Thyroid gland (tissue), 4 donors: ENCODE measurements around the gene MAGI2. TPM values are rescaled to one million over a fixed set of nuclear protein-coding genes. Genes with fewer than 3 reads are reported as not detected.

Source experiments
- DNase-seq, 2 donors: peaks; one replicate each; pipeline ENCODE4 v3.0.0-alpha.2; 2019
- H3K27ac ChIP-seq, 3 donors: fragments of 200-600 bp; sonication (generic); 1 replicate in 2 of 3; 2 replicates in 1 of 3; pipeline ENCODE4 v1.5.1; 2016 to 2019; ENCODE audit warnings: mild to moderate bottlenecking in 1 of 3, moderate library complexity in 1 of 3
- H3K27me3 ChIP-seq: fragments of 200-600 bp; sonication (generic); one replicate; pipeline ENCODE4 v1.5.1; 2019
- H3K36me3 ChIP-seq, 2 donors: fragments of 200-600 bp; sonication (generic); one replicate each; pipeline ENCODE4 v1.5.1; 2016 to 2019
- H3K4me1 ChIP-seq, 2 donors: fragments of 200-600 bp; sonication (generic); one replicate each; pipeline ENCODE4 v1.5.1; 2017 to 2019
- H3K4me3 ChIP-seq, 3 donors: fragments of 200-600 bp; sonication (generic); replicated peaks in 1 of 3; 1 replicate in 2 of 3; 2 replicates in 1 of 3; pipeline ENCODE4 v1.5.1; 2016; ENCODE audit warnings: mild to moderate bottlenecking in 1 of 3
- H3K9me3 ChIP-seq: fragments of 200-600 bp; sonication (generic); one replicate; pipeline ENCODE4 v1.5.1; 2017
- CTCF ChIP-seq, 6 experiments: fragments of 200-600 bp in 3 of 6; fragments of 450-650 bp in 3 of 6; sonication (generic) in 3 of 6; IDR thresholded peaks; one replicate each; pipeline ENCODE4 v1.5.1; 2016 to 2019; ENCODE audit warnings: antibody characterized with exemption in 6 of 6, mild to moderate bottlenecking in 2 of 6, inconsistent platforms in 1 of 6, moderate library complexity in 1 of 6
- POLR2A ChIP-seq, 2 donors: fragments of 450-650 bp; IDR thresholded peaks; one replicate each; pipeline ENCODE4 v1.6.1; 2017; ENCODE audit warnings: antibody characterized with exemption in 2 of 2, mild to moderate bottlenecking in 2 of 2, moderate library complexity in 1 of 2
- WGBS, 2 donors: methylation state at CpG; one replicate each; pipeline ENCODE4 v1.1.5; 2017; 5-methylcytosine and 5-hydroxymethylcytosine counted together
- intact Hi-C: fragments of 100-400 bp; cut with DNase I; formaldehyde crosslinking; loops from one replicate; pipeline ENCODE4 v1.15.1; 2023
- total RNA-seq, 4 donors: library from RNA; depleted of rRNA; stranded (reverse); fragments of >200 nt; gene quantifications; one replicate each; pipeline ENCODE4 v1.2.3, GENCODE V29; 2016

Gene MAGI2
- total RNA-seq, 4 donors from 2014 or later, result 20.7 to 31.1 (median 26.0) TPM

GRCh38 chr7:78197447-78197846 lies 1256.0 kb downstream of the MAGI2 start:
- WGBS, 2 donors, result 92 to 100% methylated on average over 1 of the region's 1 CpG
- Histone ChIP-seq H3K9me3 (no peaks in the 10 kb centered on the region), H3K27me3 (no peaks in the 10 kb centered on the region), H3K36me3 (no peaks in the 10 kb centered on the region), H3K4me1 (no peaks in the 10 kb centered on the region), H3K4me3 (no peak overlapping the region), H3K27ac (no peak overlapping the region)
- intact Hi-C loops, result no loop called here
- no peak for TF ChIP-seq POLR2A (IDR thresholded peaks at IDR 0.05)
- TF ChIP-seq CTCF (IDR thresholded peaks at IDR 0.05), result no peak
- no peak for DNase-seq

- intact Hi-C loops, result no loop called here
- no peaks in the 10 kb centered on the region for H3K36me3 ChIP-seq
- no peaks in the 10 kb centered on the region for H3K27me3 ChIP-seq
- H3K9me3 ChIP-seq, result no peaks in the 10 kb centered on the region
- H3K4me3 ChIP-seq, result no peak overlapping the region
- H3K27ac ChIP-seq, result no peak overlapping the region
- WGBS, 2 donors, result 89 to 93% methylated on average over 6 of the region's 6 CpGs
- H3K4me1 ChIP-seq, result no peaks in the 10 kb centered on the region
- no peak for TF ChIP-seq CTCF (IDR thresholded peaks at IDR 0.05)
- no peak for TF ChIP-seq POLR2A (IDR thresholded peaks at IDR 0.05)
- no peak for DNase-seq
These were observed 1258.2 kb downstream of the MAGI2 start for GRCh38 chr7:78195281-78195680.

- Histone ChIP-seq H3K4me1 (no peaks in the 10 kb centered on the region), H3K9me3 (no peaks in the 10 kb centered on the region), H3K27me3 (no peaks in the 10 kb centered on the region), H3K36me3 (no peaks in the 10 kb centered on the region), H3K4me3 (no peak overlapping the region), H3K27ac (no peak overlapping the region)
- DNase-seq, result no peak
- no peak for TF ChIP-seq CTCF (IDR thresholded peaks at IDR 0.05)
- TF ChIP-seq POLR2A (IDR thresholded peaks at IDR 0.05), result no peak
- intact Hi-C loops, result no loop called here
- WGBS, 2 donors, result 84% methylated on average over 6 of the region's 6 CpGs
These were observed 1258.9 kb downstream of the MAGI2 start for GRCh38 chr7:78194611-78195010.

- H3K27me3 ChIP-seq, result no peaks in the 10 kb centered on the region
- TF ChIP-seq POLR2A (IDR thresholded peaks at IDR 0.05) (no peak), CTCF (IDR thresholded peaks at IDR 0.05) (no peak)
- no peaks in the 10 kb centered on the region for H3K4me1 ChIP-seq
- no peak overlapping the region for H3K4me3 ChIP-seq
- no peaks in the 10 kb centered on the region for H3K9me3 ChIP-seq
- intact Hi-C loops, result no loop called here
- DNase-seq, result no peak
- no peaks in the 10 kb centered on the region for H3K36me3 ChIP-seq
- no peak overlapping the region for H3K27ac ChIP-seq
- WGBS, 2 donors, result 87 to 89% methylated on average over 9 of the region's 9 CpGs
These were observed 1261.9 kb downstream of the MAGI2 start for GRCh38 chr7:78191475-78192079.

- Histone ChIP-seq H3K9me3 (no peaks in the 10 kb centered on the region), H3K4me1 (no peaks in the 10 kb centered on the region), H3K27ac (no peak overlapping the region), H3K36me3 (no peaks in the 10 kb centered on the region), H3K4me3 (no peak overlapping the region), H3K27me3 (no peaks in the 10 kb centered on the region)
- no peak for TF ChIP-seq POLR2A (IDR thresholded peaks at IDR 0.05)
- TF ChIP-seq CTCF (IDR thresholded peaks at IDR 0.05), result no peak
- intact Hi-C loops, result no loop called here
- no peak for DNase-seq
These were observed 1263.7 kb downstream of the MAGI2 start for GRCh38 chr7:78189762-78190161.
